Caco-2 (cell line): ENCODE data around the gene ELMOD1. TPM values are rescaled to one million over a fixed set of nuclear protein-coding genes. Genes with fewer than 3 reads are reported as not detected.

Source experiments
- BruUV-seq: library from RNA; stranded (reverse); fragments of 400-500 nt; replicated peaks from 2 replicates; lab custom pipeline; 2021; lab: Mats Ljungman, UMichigan
- CTCF ChIA-PET: fragments of 300-600 bp; sonication (Branson Sonifier 250); formaldehyde crosslinking; loops from one replicate; lab custom pipeline; 2022; ENCODE audit warnings: antibody characterized with exemption; lab: Charles Lee
- POLR2A ChIA-PET: fragments of 300-600 bp; sonication (Branson Sonifier 250); formaldehyde crosslinking; loops from one replicate; lab custom pipeline; 2022; ENCODE audit warnings: antibody characterized with exemption; lab: Charles Lee
- DNase-seq, 2 experiments: peaks; one replicate each; pipeline versions ENCODE4 v3.0.0 to v3.0.0-alpha.2; 2020 to 2022
- H3K27me3 ChIP-seq: replicated peaks from 2 replicates; pipeline ENCODE4 v1.6.0; 2011; ENCODE audit warnings: low read length; ENCODE audit not compliant: control insufficient read depth, insufficient read depth
- H3K36me3 ChIP-seq: 2 replicates; pipeline ENCODE4 v1.5.1; 2011; ENCODE audit warnings: low read length; ENCODE audit not compliant: control insufficient read depth, insufficient read depth
- H3K4me1 ChIP-seq: fragments of 250-450 bp; sonication (Bioruptor Pico); 2 replicates; pipeline ENCODE4 v1.5.1; 2020; ENCODE audit warnings: mild to moderate bottlenecking
- H3K4me3 ChIP-seq: 2 replicates; pipeline ENCODE4 v1.5.1; 2011; ENCODE audit warnings: low read depth, mild to moderate bottlenecking, control low read depth, low read length
- H3K9me3 ChIP-seq: fragments of 250-450 bp; sonication (Bioruptor Pico); 2 replicates; pipeline ENCODE4 v1.5.1; 2020; ENCODE audit warnings: mild to moderate bottlenecking, moderate library complexity
- H3K27ac Mint-ChIP-seq: one replicate; pipeline ENCODE4 v1.8.0; 2022; ENCODE audit warnings: mixed read lengths; ENCODE audit not compliant: unreplicated experiment
- H3K27me3 Mint-ChIP-seq: one replicate; pipeline ENCODE4 v1.8.0; 2022; ENCODE audit warnings: mixed read lengths; ENCODE audit not compliant: insufficient read depth, unreplicated experiment
- H3K36me3 Mint-ChIP-seq: one replicate; pipeline ENCODE4 v1.8.0; 2022; ENCODE audit warnings: mild to moderate bottlenecking, mixed read lengths; ENCODE audit not compliant: insufficient read depth, unreplicated experiment
- H3K4me1 Mint-ChIP-seq: one replicate; pipeline ENCODE4 v1.8.0; 2022; ENCODE audit warnings: low read depth, mixed read lengths; ENCODE audit not compliant: unreplicated experiment
- H3K4me3 Mint-ChIP-seq: one replicate; pipeline ENCODE4 v1.8.0; 2022; ENCODE audit warnings: mild to moderate bottlenecking, moderate library complexity, mixed read lengths; ENCODE audit not compliant: unreplicated experiment
- H3K9me3 Mint-ChIP-seq: one replicate; pipeline ENCODE4 v1.8.0; 2022; ENCODE audit warnings: mixed read lengths; ENCODE audit not compliant: unreplicated experiment
- CTCF ChIP-seq, 2 experiments: fragments of 200-600 bp in 1 of 2; IDR thresholded peaks; 1 replicate in 1 of 2; 2 replicates in 1 of 2; pipeline versions ENCODE4 v1.5.1 to v1.8.0; 2011 to 2022; ENCODE audit warnings: antibody characterized with exemption in 1 of 2, control low read depth in 1 of 2, inconsistent platforms in 1 of 2, low read depth in 1 of 2, low read length in 1 of 2, mild to moderate bottlenecking in 1 of 2, moderate library complexity in 1 of 2; ENCODE audit not compliant: insufficient read depth in 1 of 2, severe bottlenecking in 1 of 2, unreplicated experiment in 1 of 2
- intact Hi-C: fragments of 100-400 bp; cut with micrococcal nuclease; formaldehyde crosslinking; loops from one replicate; pipeline ENCODE4 v1.10.0; 2022; ENCODE audit not compliant: unreplicated experiment
- total RNA-seq: library from RNA; stranded (reverse); gene quantifications from 2 replicates; pipeline ENCODE4 v1.2.3, GENCODE V29; 2022

ELMOD1 gene
- total RNA-seq, 1 experiment from 2014 or later, result not detected

GRCh38 chr11:107561688-107562087 lies 29.3 kb upstream of the ELMOD1 start:
- Histone ChIP-seq H3K4me1 (peaks cover 17% of the 10 kb centered on the region), H3K36me3 (no peaks in the 10 kb centered on the region), H3K9me3 (no peaks in the 10 kb centered on the region), H3K27me3 (no peaks in the 10 kb centered on the region), H3K4me3 (no peak overlapping the region)
- POLR2A ChIA-PET, result no interaction called here
- no peaks in the 10 kb centered on the region for H3K27me3 Mint-ChIP-seq
- peaks cover 13% of the 10 kb centered on the region for H3K4me1 Mint-ChIP-seq
- intact Hi-C loops, result loop anchor here (5.0 kb wide), 1 partner anchor 46 kb away; no protein-coding TSS in a partner anchor
- CTCF ChIA-PET, result no interaction called here
- BruUV-seq, result no TSS peak
- no peak for DNase-seq
- no peak overlapping the region for H3K4me3 Mint-ChIP-seq
- no peaks in the 10 kb centered on the region for H3K36me3 Mint-ChIP-seq
- H3K9me3 Mint-ChIP-seq, result no peaks in the 10 kb centered on the region
- no peak for TF ChIP-seq CTCF (IDR thresholded peaks at IDR 0.05; ENCODE audit: insufficient read depth in 1 of 2, low read depth in 1 of 2, low read length in 1 of 2, severe bottlenecking in 1 of 2, unreplicated experiment in 1 of 2)
- no peak overlapping the region for H3K27ac Mint-ChIP-seq

- no peak for TF ChIP-seq CTCF (IDR thresholded peaks at IDR 0.05; ENCODE audit: insufficient read depth in 1 of 2, low read depth in 1 of 2, low read length in 1 of 2, severe bottlenecking in 1 of 2, unreplicated experiment in 1 of 2)
- ChIA-PET CTCF (interaction anchor here (0.6 to 3.8 kb wide), 7 partner anchors 13 to 446 kb away, joined by 3 to 22 read pairs (median 3); no protein-coding TSS in a partner anchor), POLR2A (no interaction called here)
- no peaks in the 10 kb centered on the region for H3K27me3 Mint-ChIP-seq
- H3K4me1 Mint-ChIP-seq, result peaks cover 13% of the 10 kb centered on the region
- intact Hi-C loops, result loop anchor here (1.0 to 5.0 kb wide), 4 partner anchors 13 to 209 kb away; no protein-coding TSS in a partner anchor
- H3K27ac Mint-ChIP-seq, result no peak overlapping the region
- Histone ChIP-seq H3K9me3 (no peaks in the 10 kb centered on the region), H3K4me3 (no peak overlapping the region), H3K36me3 (no peaks in the 10 kb centered on the region), H3K27me3 (no peaks in the 10 kb centered on the region), H3K4me1 (peaks cover 17% of the 10 kb centered on the region)
- DNase-seq, result no peak
- no peaks in the 10 kb centered on the region for H3K36me3 Mint-ChIP-seq
- H3K9me3 Mint-ChIP-seq, result no peaks in the 10 kb centered on the region
- BruUV-seq, result no TSS peak
- no peak overlapping the region for H3K4me3 Mint-ChIP-seq
Observed at GRCh38 chr11:107562647-107563208, 28.2 kb upstream of the ELMOD1 start.

- POLR2A ChIA-PET, result no interaction called here
- H3K27me3 Mint-ChIP-seq, result no peaks in the 10 kb centered on the region
- BruUV-seq, result no TSS peak
- H3K27me3 ChIP-seq, result no peaks in the 10 kb centered on the region
- H3K9me3 ChIP-seq, result no peaks in the 10 kb centered on the region
- CTCF ChIA-PET, result interaction anchor here (1.0 to 3.8 kb wide), 5 partner anchors 14 to 207 kb away, joined by 3 to 22 read pairs (median 4); no protein-coding TSS in a partner anchor
- H3K36me3 ChIP-seq, result no peaks in the 10 kb centered on the region
- H3K4me3 Mint-ChIP-seq, result no peak overlapping the region
- H3K4me1 Mint-ChIP-seq, result peaks cover 13% of the 10 kb centered on the region
- intact Hi-C loops, result loop anchor here (1.0 to 5.0 kb wide), 4 partner anchors 14 to 208 kb away; no protein-coding TSS in a partner anchor
- peak; percentile 47 to 58 for DNase-seq
- no peaks in the 10 kb centered on the region for H3K36me3 Mint-ChIP-seq
- no peak overlapping the region for H3K27ac Mint-ChIP-seq
- H3K4me3 ChIP-seq, result no peak overlapping the region
- TF ChIP-seq CTCF (IDR thresholded peaks at IDR 0.05; ENCODE audit: insufficient read depth in 1 of 2, low read depth in 1 of 2, low read length in 1 of 2, severe bottlenecking in 1 of 2, unreplicated experiment in 1 of 2), result peak; percentile 74 to 93
- H3K4me1 ChIP-seq, result peaks cover 17% of the 10 kb centered on the region
- H3K9me3 Mint-ChIP-seq, result no peaks in the 10 kb centered on the region
Observed at GRCh38 chr11:107563702-107564101, 27.2 kb upstream of the ELMOD1 start.
